ENCODE measurements around the gene MCM9.

- TF ChIP-seq POLR2A (IDR thresholded peaks at IDR 0.05), result peak; percentile 58 to 81
- TF ChIP-seq CTCF (IDR thresholded peaks at IDR 0.05), result peak; percentile 43 to 80 (median 61)
These were observed 41.0 kb downstream of the MCM9 start, which contains the start of gene ASF1A for GRCh38 chr6:118893807-118894424.
